M059J (cell line): ENCODE measurements around the gene MORC2. TPM values are rescaled to one million over a fixed set of nuclear protein-coding genes. Genes with fewer than 3 reads are reported as not detected.

Source experiments
- total RNA-seq: library from RNA; depleted of rRNA; stranded (reverse); fragments of >200 nt; shearing (Covaris generic); gene quantifications from 2 replicates; pipeline ENCODE4 v1.2.3, GENCODE V29; 2014; rRNA removed

MORC2 gene
- total RNA-seq, 1 experiment from 2014 or later, result 21.6 TPM

Other genes with a start within 250 kb of the MORC2 start
- gene TUG1, start 491 bp upstream of the MORC2 start, total RNA-seq, result 53.6 and 66.4 TPM in 2 replicates
- gene SMTN, start 112.5 kb upstream of the MORC2 start, total RNA-seq, result 51.2 and 53.2 TPM in 2 replicates
- 6.0 and 8.8 TPM in 2 replicates for gene SELENOM, start 138.8 kb upstream of the MORC2 start, total RNA-seq
- gene INPP5J, start 154.2 kb upstream of the MORC2 start, total RNA-seq, result 0.49 TPM in 1 of 2 replicates, not detected in the other
- not detected in 2 replicates for gene PLA2G3, start 171.7 kb upstream of the MORC2 start, total RNA-seq
- 19.8 and 21.8 TPM in 2 replicates for gene RNF185, start 191.4 kb upstream of the MORC2 start, total RNA-seq
- 5.5 and 6.8 TPM in 2 replicates for gene LIMK2, start 243.5 kb upstream of the MORC2 start, total RNA-seq